Caco-2 (cell line): Measurements from ENCODE around the gene ANKRD63. TPM values are rescaled to one million over a fixed set of nuclear protein-coding genes. Genes with fewer than 3 reads are reported as not detected.

Source experiments
- BruUV-seq: library from RNA; stranded (reverse); fragments of 400-500 nt; replicated peaks from 2 replicates; lab custom pipeline; 2021; lab: Mats Ljungman, UMichigan
- CTCF ChIA-PET: fragments of 300-600 bp; sonication (Branson Sonifier 250); formaldehyde crosslinking; loops from one replicate; lab custom pipeline; 2022; ENCODE audit warnings: antibody characterized with exemption; lab: Charles Lee
- POLR2A ChIA-PET: fragments of 300-600 bp; sonication (Branson Sonifier 250); formaldehyde crosslinking; loops from one replicate; lab custom pipeline; 2022; ENCODE audit warnings: antibody characterized with exemption; lab: Charles Lee
- DNase-seq, 2 experiments: peaks; one replicate each; pipeline versions ENCODE4 v3.0.0 to v3.0.0-alpha.2; 2020 to 2022
- H3K27me3 ChIP-seq: replicated peaks from 2 replicates; pipeline ENCODE4 v1.6.0; 2011; ENCODE audit warnings: low read length; ENCODE audit not compliant: control insufficient read depth, insufficient read depth
- H3K36me3 ChIP-seq: 2 replicates; pipeline ENCODE4 v1.5.1; 2011; ENCODE audit warnings: low read length; ENCODE audit not compliant: control insufficient read depth, insufficient read depth
- H3K4me1 ChIP-seq: fragments of 250-450 bp; sonication (Bioruptor Pico); 2 replicates; pipeline ENCODE4 v1.5.1; 2020; ENCODE audit warnings: mild to moderate bottlenecking
- H3K4me3 ChIP-seq: 2 replicates; pipeline ENCODE4 v1.5.1; 2011; ENCODE audit warnings: low read depth, mild to moderate bottlenecking, control low read depth, low read length
- H3K9me3 ChIP-seq: fragments of 250-450 bp; sonication (Bioruptor Pico); 2 replicates; pipeline ENCODE4 v1.5.1; 2020; ENCODE audit warnings: mild to moderate bottlenecking, moderate library complexity
- H3K27ac Mint-ChIP-seq: one replicate; pipeline ENCODE4 v1.8.0; 2022; ENCODE audit warnings: mixed read lengths; ENCODE audit not compliant: unreplicated experiment
- H3K27me3 Mint-ChIP-seq: one replicate; pipeline ENCODE4 v1.8.0; 2022; ENCODE audit warnings: mixed read lengths; ENCODE audit not compliant: insufficient read depth, unreplicated experiment
- H3K36me3 Mint-ChIP-seq: one replicate; pipeline ENCODE4 v1.8.0; 2022; ENCODE audit warnings: mild to moderate bottlenecking, mixed read lengths; ENCODE audit not compliant: insufficient read depth, unreplicated experiment
- H3K4me1 Mint-ChIP-seq: one replicate; pipeline ENCODE4 v1.8.0; 2022; ENCODE audit warnings: low read depth, mixed read lengths; ENCODE audit not compliant: unreplicated experiment
- H3K4me3 Mint-ChIP-seq: one replicate; pipeline ENCODE4 v1.8.0; 2022; ENCODE audit warnings: mild to moderate bottlenecking, moderate library complexity, mixed read lengths; ENCODE audit not compliant: unreplicated experiment
- H3K9me3 Mint-ChIP-seq: one replicate; pipeline ENCODE4 v1.8.0; 2022; ENCODE audit warnings: mixed read lengths; ENCODE audit not compliant: unreplicated experiment
- intact Hi-C: fragments of 100-400 bp; cut with micrococcal nuclease; formaldehyde crosslinking; loops from one replicate; pipeline ENCODE4 v1.10.0; 2022; ENCODE audit not compliant: unreplicated experiment
- total RNA-seq: library from RNA; stranded (reverse); gene quantifications from 2 replicates; pipeline ENCODE4 v1.2.3, GENCODE V29; 2022
- TF ChIP-seq, protein P1 (sequence below), 2 experiments: fragments of 200-600 bp in 1 of 2; IDR thresholded peaks; 1 replicate in 1 of 2; 2 replicates in 1 of 2; pipeline versions ENCODE4 v1.5.1 to v1.8.0; 2011 to 2022; ENCODE audit warnings: antibody characterized with exemption in 1 of 2, control low read depth in 1 of 2, inconsistent platforms in 1 of 2, low read depth in 1 of 2, low read length in 1 of 2, mild to moderate bottlenecking in 1 of 2, moderate library complexity in 1 of 2; ENCODE audit not compliant: insufficient read depth in 1 of 2, severe bottlenecking in 1 of 2, unreplicated experiment in 1 of 2

The ANKRD63 gene
- total RNA-seq, 1 experiment from 2014 or later: 0.79 TPM

DNA sequence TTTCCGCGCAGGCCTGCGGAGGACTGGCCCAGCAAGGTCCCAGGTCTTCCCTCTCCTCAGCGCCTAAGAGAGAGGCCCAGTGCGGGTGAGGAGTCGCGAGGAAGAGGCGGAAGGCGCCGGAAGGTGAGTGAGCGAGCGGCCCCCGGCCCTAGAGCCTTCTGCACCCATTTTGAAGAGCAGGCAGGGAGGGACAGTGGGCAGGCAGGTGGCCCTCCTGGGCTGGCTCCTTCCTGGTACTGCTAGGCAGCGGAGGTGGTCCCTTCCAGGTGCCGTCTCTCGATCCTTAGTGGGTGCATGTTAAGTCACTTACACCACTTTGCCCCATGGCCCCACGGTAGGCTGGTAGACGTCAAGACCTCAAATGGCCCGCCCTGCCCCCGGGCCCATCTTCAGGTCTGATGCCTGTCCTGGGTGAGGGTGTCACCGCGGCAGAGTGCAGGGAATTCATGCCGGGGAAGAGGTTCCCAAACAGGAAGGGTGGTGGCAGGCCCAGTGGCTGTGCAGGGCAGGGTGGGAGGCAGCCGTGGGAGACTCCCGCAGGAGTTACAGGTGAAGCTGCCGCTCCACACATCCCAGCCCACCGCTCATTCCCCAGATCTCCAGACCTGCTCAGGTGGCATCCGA, 29.6 kb downstream of the ANKRD63 start:
- Histone ChIP-seq H3K4me1 (peaks cover 24% of the 10 kb centered on the region), H3K27me3 (no peaks in the 10 kb centered on the region), H3K4me3 (peak overlapping the region; percentile 58), H3K36me3 (peaks cover 1% of the 10 kb centered on the region; the same call in 1 of the 2 replicates), H3K9me3 (no peaks in the 10 kb centered on the region)
- Mint-ChIP-seq H3K9me3 (no peaks in the 10 kb centered on the region), H3K27ac (peak overlapping the region; percentile 56), H3K4me3 (peak overlapping the region; percentile 86), H3K4me1 (peaks cover 14% of the 10 kb centered on the region), H3K27me3 (no peaks in the 10 kb centered on the region), H3K36me3 (peaks cover 19% of the 10 kb centered on the region)
- ChIA-PET CTCF (interaction anchor here (0.9 to 1.2 kb wide), 4 partner anchors 10 to 84 kb away, joined by 3 to 5 read pairs (median 4); no protein-coding TSS in a partner anchor), POLR2A (interaction anchor here (0.6 kb wide), 1 partner anchor 41 kb away, joined by 3 read pairs; no protein-coding TSS in a partner anchor)
- TF ChIP-seq, protein P1, sequence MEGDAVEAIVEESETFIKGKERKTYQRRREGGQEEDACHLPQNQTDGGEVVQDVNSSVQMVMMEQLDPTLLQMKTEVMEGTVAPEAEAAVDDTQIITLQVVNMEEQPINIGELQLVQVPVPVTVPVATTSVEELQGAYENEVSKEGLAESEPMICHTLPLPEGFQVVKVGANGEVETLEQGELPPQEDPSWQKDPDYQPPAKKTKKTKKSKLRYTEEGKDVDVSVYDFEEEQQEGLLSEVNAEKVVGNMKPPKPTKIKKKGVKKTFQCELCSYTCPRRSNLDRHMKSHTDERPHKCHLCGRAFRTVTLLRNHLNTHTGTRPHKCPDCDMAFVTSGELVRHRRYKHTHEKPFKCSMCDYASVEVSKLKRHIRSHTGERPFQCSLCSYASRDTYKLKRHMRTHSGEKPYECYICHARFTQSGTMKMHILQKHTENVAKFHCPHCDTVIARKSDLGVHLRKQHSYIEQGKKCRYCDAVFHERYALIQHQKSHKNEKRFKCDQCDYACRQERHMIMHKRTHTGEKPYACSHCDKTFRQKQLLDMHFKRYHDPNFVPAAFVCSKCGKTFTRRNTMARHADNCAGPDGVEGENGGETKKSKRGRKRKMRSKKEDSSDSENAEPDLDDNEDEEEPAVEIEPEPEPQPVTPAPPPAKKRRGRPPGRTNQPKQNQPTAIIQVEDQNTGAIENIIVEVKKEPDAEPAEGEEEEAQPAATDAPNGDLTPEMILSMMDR (IDR thresholded peaks at IDR 0.05; ENCODE audit: insufficient read depth in 1 of 2, low read depth in 1 of 2, low read length in 1 of 2, severe bottlenecking in 1 of 2, unreplicated experiment in 1 of 2): no peak
- no peak for DNase-seq
- intact Hi-C loops: loop anchor here (2.0 kb wide), 1 partner anchor 14 kb away; the partner anchor contains the start of gene PAK6
- BruUV-seq: no TSS peak

DNA sequence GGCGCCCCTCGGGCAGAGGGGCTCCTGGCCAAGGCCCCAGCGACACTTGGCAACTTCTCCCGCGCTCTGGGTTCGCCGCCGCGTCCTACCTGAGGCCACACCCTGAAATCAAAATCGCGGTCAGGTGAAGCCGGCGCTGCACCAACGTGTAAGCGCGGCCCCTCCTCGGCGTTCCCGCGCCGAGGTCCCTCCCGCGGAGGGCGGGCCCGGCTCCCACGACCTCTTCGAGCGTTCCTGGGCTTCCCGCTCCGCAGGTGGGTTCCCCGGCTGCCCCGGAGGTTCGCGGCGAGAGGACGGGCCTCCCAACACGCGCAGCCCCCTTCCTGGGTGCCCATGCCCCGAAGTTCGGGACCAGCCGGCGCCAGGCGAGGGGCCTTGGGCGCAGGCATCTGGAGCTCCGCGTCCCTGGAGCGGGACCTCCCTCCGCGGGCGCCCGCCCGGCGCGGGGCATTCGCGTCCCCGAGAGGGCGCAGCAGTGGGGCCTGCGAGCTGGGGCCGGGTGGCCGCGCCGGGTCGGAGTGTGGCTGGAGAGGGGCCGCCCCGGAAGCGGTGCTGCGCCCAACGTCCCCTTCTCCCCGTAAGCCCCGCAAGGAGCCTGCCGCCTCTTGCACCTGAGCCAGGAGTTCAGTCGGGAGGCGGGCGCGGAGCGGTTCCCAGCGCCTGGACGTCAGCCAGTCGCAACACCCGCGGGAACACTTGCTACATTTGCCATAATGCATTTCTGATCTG, 30.3 kb downstream of the ANKRD63 start:
- BruUV-seq: no TSS peak
- Histone ChIP-seq H3K36me3 (no peaks in the 10 kb centered on the region; the same call in 1 of the 2 replicates), H3K4me1 (peaks cover 17% of the 10 kb centered on the region), H3K9me3 (no peaks in the 10 kb centered on the region), H3K4me3 (peak overlapping the region; percentile 58), H3K27me3 (no peaks in the 10 kb centered on the region)
- Mint-ChIP-seq H3K27ac (peak overlapping the region; percentile 56), H3K4me1 (peaks cover 8% of the 10 kb centered on the region), H3K4me3 (peak overlapping the region; percentile 86), H3K36me3 (peaks cover 19% of the 10 kb centered on the region), H3K9me3 (no peaks in the 10 kb centered on the region), H3K27me3 (no peaks in the 10 kb centered on the region)
- peak in 1 of 2 experiments; percentile 69 for DNase-seq
- ChIA-PET POLR2A (interaction anchor here (0.6 kb wide), 1 partner anchor 41 kb away, joined by 3 read pairs; no protein-coding TSS in a partner anchor), CTCF (interaction anchor here (0.9 to 1.2 kb wide), 4 partner anchors 10 to 85 kb away, joined by 3 to 5 read pairs (median 4); no protein-coding TSS in a partner anchor)
- intact Hi-C loops: loop anchor here (2.0 kb wide), 1 partner anchor 14 kb away; the partner anchor contains the start of gene PAK6
- TF ChIP-seq, protein P1 (IDR thresholded peaks at IDR 0.05; ENCODE audit: insufficient read depth in 1 of 2, low read depth in 1 of 2, low read length in 1 of 2, severe bottlenecking in 1 of 2, unreplicated experiment in 1 of 2): no peak

DNA sequence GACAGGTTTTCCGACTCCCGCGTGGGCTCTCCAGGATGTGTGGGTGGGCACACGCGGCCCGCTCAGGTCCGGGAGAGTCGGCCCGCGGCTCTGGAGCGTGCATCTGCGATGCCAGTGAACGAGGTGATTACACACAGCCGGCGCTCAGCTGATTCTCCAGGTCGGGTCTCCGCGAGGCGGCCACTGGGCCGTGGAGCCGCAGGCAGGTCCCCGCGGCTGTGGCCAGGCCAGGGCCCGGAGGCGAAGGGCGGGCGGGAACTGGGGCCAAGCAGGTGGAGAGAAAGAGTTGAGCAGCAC, 30.8 kb downstream of the ANKRD63 start:
- POLR2A ChIA-PET: no interaction called here
- TF ChIP-seq, protein P1 (IDR thresholded peaks at IDR 0.05; ENCODE audit: insufficient read depth in 1 of 2, low read depth in 1 of 2, low read length in 1 of 2, severe bottlenecking in 1 of 2, unreplicated experiment in 1 of 2): no peak
- BruUV-seq: no TSS peak
- Mint-ChIP-seq H3K27ac (no peak overlapping the region), H3K27me3 (no peaks in the 10 kb centered on the region), H3K4me3 (peak overlapping the region; percentile 86), H3K9me3 (no peaks in the 10 kb centered on the region), H3K4me1 (peaks cover 8% of the 10 kb centered on the region), H3K36me3 (peaks cover 16% of the 10 kb centered on the region)
- Histone ChIP-seq H3K4me3 (peak overlapping the region; percentile 58), H3K36me3 (no peaks in the 10 kb centered on the region; the same call in 1 of the 2 replicates), H3K27me3 (no peaks in the 10 kb centered on the region), H3K9me3 (no peaks in the 10 kb centered on the region), H3K4me1 (peaks cover 12% of the 10 kb centered on the region)
- intact Hi-C loops: loop anchor here (2.0 kb wide), 1 partner anchor 13 kb away; the partner anchor contains the start of gene PAK6
- CTCF ChIA-PET: interaction anchor here (0.9 to 1.2 kb wide), 4 partner anchors 11 to 85 kb away, joined by 3 to 5 read pairs (median 4); no protein-coding TSS in a partner anchor
- DNase-seq: no peak
